ENCODE measurements around the gene NFE2L2. TPM values are rescaled to one million over a fixed set of nuclear protein-coding genes. Genes with fewer than 3 reads are reported as not detected.
A peak's percentile ranks its signal among the peaks of the same experiment; 100 is the strongest.

Gene NFE2L2
- total and polyA plus RNA-seq, 9 of the 15 experiments (the other 6 are each of a cell fraction or from before 2014, with no cell fraction given): 29.3 to 120 (median 59.3) TPM

DNA sequence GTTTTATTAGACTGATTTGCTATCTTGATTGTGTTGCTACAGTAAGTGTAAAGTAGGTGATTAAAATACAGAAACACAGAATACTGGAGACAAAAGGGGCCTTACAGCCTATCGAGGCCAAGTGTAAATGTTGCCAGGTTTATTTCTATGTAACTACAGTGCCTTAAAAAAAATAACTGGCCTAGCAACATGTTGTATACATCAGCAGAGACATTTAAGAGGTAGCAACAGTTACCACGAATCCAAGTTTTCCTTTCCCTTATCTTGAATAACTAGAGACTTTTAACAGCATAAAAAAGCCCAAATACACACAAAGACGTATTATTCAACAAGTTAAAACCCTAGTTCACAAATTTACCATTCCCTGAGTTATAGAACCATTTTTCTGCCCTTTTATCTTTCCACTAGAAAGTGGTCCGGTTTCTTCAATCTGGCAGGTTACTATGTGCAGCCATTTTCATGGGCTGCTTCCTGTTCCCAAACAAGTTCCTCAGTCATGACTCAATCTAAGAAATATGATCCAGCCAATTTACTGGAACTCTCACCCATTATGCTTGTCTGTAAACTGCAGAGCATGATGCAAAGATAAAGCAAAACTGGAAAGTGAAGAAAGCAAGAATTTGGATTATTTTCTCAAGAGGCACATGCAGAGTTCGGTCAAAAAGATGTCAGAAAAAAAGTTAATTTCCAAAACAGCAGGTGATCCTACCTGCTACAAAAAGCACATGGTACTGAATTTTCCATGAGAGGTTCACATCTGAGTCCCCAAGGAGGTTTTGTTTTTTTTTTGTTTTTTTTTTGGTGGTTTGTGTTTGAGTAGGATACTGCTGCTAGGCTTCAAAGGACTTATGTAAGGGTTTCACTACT is 22.2 kb downstream of the NFE2L2 start (continued):
- 0 out of 2 replicates have a peak, but pooled peaks have one; percentile 51 for TF ChIP-seq ZFPM2 (CRISPR knock-in tag; IDR thresholded peaks at IDR 0.05)
- TF ChIP-seq ZKSCAN1 (IDR thresholded peaks at IDR 0.05; ENCODE audit: low read depth, low read length): no peak
- TF ChIP-seq JUN (IDR thresholded peaks at IDR 0.05; ENCODE audit: borderline replicate concordance, low read depth, low read length): peak; percentile 92
- no peak for TF ChIP-seq JUN (CRISPR knock-in tag; IDR thresholded peaks at IDR 0.05; ENCODE audit: borderline replicate concordance)
- no peak for TF ChIP-seq ZBTB8A (IDR thresholded peaks at IDR 0.05; ENCODE audit: partially characterized antibody)
- TF ChIP-seq EP400 (IDR thresholded peaks at IDR 0.05): peak; percentile 80
- no peak for TF ChIP-seq MXD1 (CRISPR knock-in tag; IDR thresholded peaks at IDR 0.05; ENCODE audit: borderline replicate concordance, poor library complexity, severe bottlenecking)
- no peak for TF ChIP-seq ZNF609 (CRISPR knock-in tag; IDR thresholded peaks at IDR 0.05; ENCODE audit: borderline replicate concordance)
- TF ChIP-seq RB1 (IDR thresholded peaks at IDR 0.05; ENCODE audit: low read depth): no peak
- TF ChIP-seq SIX5 (IDR thresholded peaks at IDR 0.05; ENCODE audit: borderline replicate concordance in 1 of 2, insufficient read depth in 1 of 2, low read depth in 1 of 2, low read length in 2 of 2): no peak
- TF ChIP-seq, protein P1, sequence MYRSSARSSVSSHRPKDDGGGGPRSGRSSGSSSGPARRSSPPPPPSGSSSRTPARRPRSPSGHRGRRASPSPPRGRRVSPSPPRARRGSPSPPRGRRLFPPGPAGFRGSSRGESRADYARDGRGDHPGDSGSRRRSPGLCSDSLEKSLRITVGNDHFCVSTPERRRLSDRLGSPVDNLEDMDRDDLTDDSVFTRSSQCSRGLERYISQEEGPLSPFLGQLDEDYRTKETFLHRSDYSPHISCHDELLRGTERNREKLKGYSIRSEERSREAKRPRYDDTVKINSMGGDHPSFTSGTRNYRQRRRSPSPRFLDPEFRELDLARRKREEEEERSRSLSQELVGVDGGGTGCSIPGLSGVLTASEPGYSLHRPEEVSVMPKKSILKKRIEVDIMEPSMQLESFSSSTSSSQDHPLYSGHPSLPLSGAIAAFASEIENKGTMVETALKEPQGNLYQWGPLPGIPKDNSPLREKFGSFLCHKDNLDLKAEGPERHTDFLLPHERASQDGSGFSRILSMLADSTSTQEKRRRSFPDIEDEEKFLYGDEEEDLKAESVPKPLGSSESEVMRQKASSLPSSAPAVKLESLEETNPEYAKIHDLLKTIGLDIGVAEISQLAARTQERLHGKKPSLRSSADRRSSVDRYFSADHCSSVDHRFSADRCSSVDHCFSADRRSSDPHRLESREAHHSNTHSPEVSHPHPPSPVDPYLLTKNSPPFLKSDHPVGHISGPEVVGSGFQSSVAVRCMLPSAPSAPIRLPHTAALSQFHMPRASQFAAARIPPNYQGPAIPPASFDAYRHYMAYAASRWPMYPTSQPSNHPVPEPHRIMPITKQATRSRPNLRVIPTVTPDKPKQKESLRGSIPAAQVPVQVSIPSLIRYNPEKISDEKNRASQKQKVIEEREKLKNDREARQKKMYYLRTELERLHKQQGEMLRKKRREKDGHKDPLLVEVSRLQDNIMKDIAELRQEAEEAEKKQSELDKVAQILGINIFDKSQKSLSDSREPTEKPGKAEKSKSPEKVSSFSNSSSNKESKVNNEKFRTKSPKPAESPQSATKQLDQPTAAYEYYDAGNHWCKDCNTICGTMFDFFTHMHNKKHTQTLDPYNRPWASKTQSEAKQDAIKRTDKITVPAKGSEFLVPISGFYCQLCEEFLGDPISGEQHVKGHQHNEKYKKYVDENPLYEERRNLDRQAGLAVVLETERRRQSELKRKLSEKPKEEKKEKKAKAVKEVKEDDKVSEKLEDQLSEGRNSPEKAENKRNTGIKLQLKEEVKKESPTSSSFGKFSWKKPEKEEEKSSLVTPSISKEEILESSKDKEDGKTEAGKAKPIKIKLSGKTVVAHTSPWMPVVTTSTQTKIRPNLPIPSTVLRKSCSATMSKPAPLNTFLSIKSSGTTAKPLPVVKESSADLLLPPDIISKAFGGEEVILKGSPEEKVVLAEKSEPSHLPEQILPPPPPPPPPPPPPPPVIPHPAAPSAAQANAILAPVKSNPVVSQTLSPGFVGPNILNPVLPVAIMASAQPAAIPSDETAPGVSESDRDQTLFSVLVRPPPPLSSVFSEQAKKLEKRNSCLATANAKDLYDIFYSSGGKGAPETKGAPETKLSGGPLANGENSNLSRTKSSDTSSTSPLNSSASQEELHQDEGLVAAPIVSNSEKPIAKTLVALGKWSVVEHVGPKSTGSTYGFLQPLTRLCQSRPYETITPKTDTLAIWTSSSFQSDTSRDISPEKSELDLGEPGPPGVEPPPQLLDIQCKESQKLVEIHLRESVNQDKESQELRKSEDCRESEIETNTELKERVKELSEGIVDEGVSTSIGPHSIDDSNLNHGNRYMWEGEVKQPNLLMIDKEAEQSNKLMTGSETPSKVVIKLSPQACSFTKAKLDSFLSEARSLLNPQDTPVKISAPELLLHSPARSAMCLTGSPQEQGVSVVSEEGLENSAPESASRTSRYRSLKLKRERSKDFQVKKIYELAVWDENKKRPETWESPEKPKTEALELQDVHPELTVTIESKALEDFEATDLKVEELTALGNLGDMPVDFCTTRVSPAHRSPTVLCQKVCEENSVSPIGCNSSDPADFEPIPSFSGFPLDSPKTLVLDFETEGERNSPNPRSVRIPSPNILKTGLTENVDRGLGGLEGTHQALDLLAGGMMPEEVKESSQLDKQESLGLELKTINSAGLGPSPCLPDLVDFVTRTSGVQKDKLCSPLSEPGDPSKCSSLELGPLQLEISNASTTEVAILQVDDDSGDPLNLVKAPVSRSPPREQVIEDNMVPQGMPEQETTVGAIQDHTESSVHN (IDR thresholded peaks at IDR 0.05; ENCODE audit: borderline replicate concordance in 1 of 2, low read depth in 1 of 2): peak; percentile 48 to 79; a peak in 1 of 4 replicates

Data from K562 (cell line).